Peyer's patch (tissue), 4 donors: ENCODE results near the gene IWS1. TPM values are rescaled to one million over a fixed set of nuclear protein-coding genes. Genes with fewer than 3 reads are reported as not detected.

Source experiments
- DNase-seq, 3 donors: peaks; one replicate each; pipeline ENCODE4 v3.0.0-alpha.2; 2017 to 2019
- H3K27ac ChIP-seq, 4 donors: fragments of 200-600 bp; sonication (generic); one replicate each; pipeline ENCODE4 v1.5.1; 2016 to 2019
- H3K27me3 ChIP-seq, 2 donors: fragments of 200-600 bp; sonication (generic); one replicate each; pipeline ENCODE4 v1.5.1; 2019
- H3K36me3 ChIP-seq, 3 donors: fragments of 200-600 bp; sonication (generic); one replicate each; pipeline ENCODE4 v1.5.1; 2016 to 2019
- H3K4me1 ChIP-seq, 4 donors: fragments of 200-600 bp; sonication (generic); one replicate each; pipeline ENCODE4 v1.5.1; 2016 to 2019
- H3K4me3 ChIP-seq, 4 donors: fragments of 200-600 bp; sonication (generic); 1 replicate in 3 of 4; 2 replicates in 1 of 4; pipeline ENCODE4 v1.5.1; 2016 to 2019; ENCODE audit warnings: mild to moderate bottlenecking in 1 of 4
- H3K9me3 ChIP-seq, 4 donors: fragments of 200-600 bp; sonication (generic); one replicate each; pipeline ENCODE4 v1.5.1; 2016 to 2019; ENCODE audit warnings: mild to moderate bottlenecking in 1 of 4
- CTCF ChIP-seq, 6 experiments: fragments of 450-650 bp in 4 of 6; fragments of 200-600 bp in 2 of 6; sonication (generic) in 1 of 6; IDR thresholded peaks; one replicate each; pipeline ENCODE4 v1.5.1; 2017 to 2019; ENCODE audit warnings: antibody characterized with exemption in 6 of 6, mild to moderate bottlenecking in 3 of 6, moderate library complexity in 1 of 6
- POLR2A ChIP-seq, 2 donors: fragments of 450-650 bp; IDR thresholded peaks; one replicate each; pipeline ENCODE4 v1.5.1; 2017; ENCODE audit warnings: antibody characterized with exemption in 2 of 2, mild to moderate bottlenecking in 2 of 2, moderate library complexity in 2 of 2
- total RNA-seq, 4 donors: library from RNA; depleted of rRNA; stranded (reverse); fragments of >200 nt; gene quantifications; one replicate each; pipeline ENCODE4 v1.1.0, GENCODE V29; 2016

IWS1 gene
- total RNA-seq, 4 donors from 2014 or later = 39.6 to 189 (median 54.6) TPM

GRCh38 chr2:127536707-127537541 lies 10.6 kb upstream of the IWS1 start:
- Histone ChIP-seq H3K27ac (peak overlapping the region in 3 of 4 donors; percentile 91 to 96 (median 96)), H3K4me3 (peak overlapping the region in 3 of 4 donors; percentile 41 to 68 (median 63)), H3K27me3 (no peaks in the 10 kb centered on the region), H3K4me1 (peaks cover 0 to 13% (median 1%) of the 10 kb centered on the region in 4 donors), H3K9me3 (no peaks in the 10 kb centered on the region), H3K36me3 (no peaks in the 10 kb centered on the region)
- no peak for TF ChIP-seq POLR2A (IDR thresholded peaks at IDR 0.05)
- TF ChIP-seq CTCF (IDR thresholded peaks at IDR 0.05) = no peak
- DNase-seq = no peak

GRCh38 chr2:127535918-127536317 lies 9.6 kb upstream of the IWS1 start:
- Histone ChIP-seq H3K4me3 (peak overlapping the region in 3 of 4 donors; percentile 41 to 68 (median 63)), H3K4me1 (peaks cover 0 to 9% (median 1%) of the 10 kb centered on the region in 4 donors), H3K36me3 (no peaks in the 10 kb centered on the region), H3K27ac (peak overlapping the region in 3 of 4 donors; percentile 91 to 96 (median 96)), H3K9me3 (no peaks in the 10 kb centered on the region), H3K27me3 (no peaks in the 10 kb centered on the region)
- no peak for DNase-seq
- TF ChIP-seq CTCF (IDR thresholded peaks at IDR 0.05) (peak in 3 of 6 experiments; percentile 3 to 38 (median 16)), POLR2A (IDR thresholded peaks at IDR 0.05) (no peak)

GRCh38 chr2:127535422-127535901 lies 9.2 kb upstream of the IWS1 start, which contains the start of gene MYO7B:
TSS of gene MYO7B (plus strand) at chr2:127535683. CDS start at chr2:127559723, 24,040 bp downstream.
- TF ChIP-seq POLR2A (IDR thresholded peaks at IDR 0.05) (peak; percentile 97 to 98), CTCF (IDR thresholded peaks at IDR 0.05) (peak in 3 of 6 experiments; percentile 48 to 63 (median 52))
- peak in 2 of 3 donors; percentile 91 to 92 for DNase-seq
- H3K4me3 ChIP-seq = peak within 1 kb of the TSS in 3 of 4 donors; percentile 41 to 68 (median 63)
- no peaks in the 10 kb centered on the region for H3K36me3 ChIP-seq
- H3K27ac ChIP-seq = peak within 1 kb of the TSS in 3 of 4 donors; percentile 91 to 96 (median 96)
- no peaks in the 10 kb centered on the region for H3K9me3 ChIP-seq
- H3K27me3 ChIP-seq = no peaks in the 10 kb centered on the region
- peaks cover 0 to 9% (median 1%) of the 10 kb centered on the region in 4 donors for H3K4me1 ChIP-seq

- Histone ChIP-seq H3K4me3 (no peak overlapping the region), H3K9me3 (no peaks in the 10 kb centered on the region), H3K27ac (peak overlapping the region in 2 of 4 donors; percentile 78 to 83), H3K27me3 (no peaks in the 10 kb centered on the region), H3K4me1 (peaks cover 0 to 9% (median 1%) of the 10 kb centered on the region in 4 donors), H3K36me3 (no peaks in the 10 kb centered on the region)
- TF ChIP-seq POLR2A (IDR thresholded peaks at IDR 0.05) (no peak), CTCF (IDR thresholded peaks at IDR 0.05) (no peak)
- no peak for DNase-seq
Measured at GRCh38 chr2:127532296-127532695, 6.0 kb upstream of the IWS1 start.

GRCh38 chr2:127531221-127531648 lies 4.9 kb upstream of the IWS1 start:
- peak overlapping the region in 3 of 4 donors; percentile 66 to 83 (median 78) for H3K27ac ChIP-seq
- TF ChIP-seq CTCF (IDR thresholded peaks at IDR 0.05) = peak in 3 of 6 experiments; percentile 63 to 69 (median 64)
- peak; percentile 59 to 73 for TF ChIP-seq POLR2A (IDR thresholded peaks at IDR 0.05)

More at GRCh38 chr2:127531221-127531648, 4.9 kb upstream of the IWS1 start:
- Histone ChIP-seq H3K36me3 (no peaks in the 10 kb centered on the region), H3K9me3 (no peaks in the 10 kb centered on the region), H3K4me1 (peaks cover 0 to 9% (median 1%) of the 10 kb centered on the region in 4 donors), H3K27me3 (no peaks in the 10 kb centered on the region), H3K4me3 (no peak overlapping the region)
- DNase-seq = peak in 2 of 3 donors; percentile 72 to 80
